ENCODE data around the gene RDH5.

RDH5 gene

DNA sequence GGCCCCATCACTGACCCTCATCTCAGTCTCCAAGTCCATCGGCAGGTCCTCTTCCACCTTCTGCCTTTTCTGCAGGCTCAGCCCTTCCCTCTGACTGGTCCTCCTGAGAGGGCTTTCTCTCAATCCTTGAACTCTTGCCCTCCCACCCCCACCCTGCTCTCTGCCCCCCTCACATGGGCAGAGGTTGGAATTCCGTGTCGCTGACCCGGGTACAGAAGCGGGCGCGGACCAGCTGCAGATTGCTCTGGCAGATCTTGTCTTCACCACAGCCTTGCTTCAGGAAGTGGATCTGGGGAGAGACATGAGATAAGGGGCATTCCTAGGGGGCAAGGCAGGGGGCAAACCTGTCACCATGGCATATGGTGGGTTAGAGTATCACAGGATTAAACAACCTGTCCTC is 24.8 kb upstream of the RDH5 start:
- TF ChIP-seq, protein P1, sequence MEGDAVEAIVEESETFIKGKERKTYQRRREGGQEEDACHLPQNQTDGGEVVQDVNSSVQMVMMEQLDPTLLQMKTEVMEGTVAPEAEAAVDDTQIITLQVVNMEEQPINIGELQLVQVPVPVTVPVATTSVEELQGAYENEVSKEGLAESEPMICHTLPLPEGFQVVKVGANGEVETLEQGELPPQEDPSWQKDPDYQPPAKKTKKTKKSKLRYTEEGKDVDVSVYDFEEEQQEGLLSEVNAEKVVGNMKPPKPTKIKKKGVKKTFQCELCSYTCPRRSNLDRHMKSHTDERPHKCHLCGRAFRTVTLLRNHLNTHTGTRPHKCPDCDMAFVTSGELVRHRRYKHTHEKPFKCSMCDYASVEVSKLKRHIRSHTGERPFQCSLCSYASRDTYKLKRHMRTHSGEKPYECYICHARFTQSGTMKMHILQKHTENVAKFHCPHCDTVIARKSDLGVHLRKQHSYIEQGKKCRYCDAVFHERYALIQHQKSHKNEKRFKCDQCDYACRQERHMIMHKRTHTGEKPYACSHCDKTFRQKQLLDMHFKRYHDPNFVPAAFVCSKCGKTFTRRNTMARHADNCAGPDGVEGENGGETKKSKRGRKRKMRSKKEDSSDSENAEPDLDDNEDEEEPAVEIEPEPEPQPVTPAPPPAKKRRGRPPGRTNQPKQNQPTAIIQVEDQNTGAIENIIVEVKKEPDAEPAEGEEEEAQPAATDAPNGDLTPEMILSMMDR (IDR thresholded peaks at IDR 0.05; ENCODE audit: insufficient read depth, low read depth, low read length, missing control alignments) = no peak
- H3K4me3 ChIP-seq (ENCODE audit: low read depth, low read length) = no peak overlapping the region

DNA sequence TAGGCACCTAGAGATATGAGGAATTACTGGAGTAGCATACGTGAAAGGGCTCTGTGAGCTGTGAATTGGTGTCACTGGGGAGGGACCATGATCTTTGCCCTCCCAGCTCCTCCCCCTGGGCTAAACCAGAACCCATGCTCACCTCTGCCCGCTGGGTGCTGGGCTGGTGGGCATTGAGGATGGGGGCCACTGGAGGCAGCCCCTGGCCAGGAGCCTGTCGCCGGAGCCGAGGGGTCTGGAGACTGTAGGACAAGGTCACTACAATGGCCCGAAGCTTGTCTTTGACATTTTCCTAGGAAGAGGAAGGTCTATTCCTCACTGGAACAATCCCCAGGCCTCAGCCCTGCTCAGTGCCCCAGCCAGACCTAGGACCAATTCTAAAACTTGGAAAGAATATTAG is 24.1 kb upstream of the RDH5 start:
- no peak overlapping the region for H3K4me3 ChIP-seq (ENCODE audit: low read depth, low read length)
- DNase-seq (ENCODE audit: low read depth) = no peak
- TF ChIP-seq, protein P1 (IDR thresholded peaks at IDR 0.05; ENCODE audit: insufficient read depth, low read depth, low read length, missing control alignments) = no peak

More for the DNA sequence above, 24.8 kb upstream of the RDH5 start:
- no peak for DNase-seq (ENCODE audit: low read depth)

DNA sequence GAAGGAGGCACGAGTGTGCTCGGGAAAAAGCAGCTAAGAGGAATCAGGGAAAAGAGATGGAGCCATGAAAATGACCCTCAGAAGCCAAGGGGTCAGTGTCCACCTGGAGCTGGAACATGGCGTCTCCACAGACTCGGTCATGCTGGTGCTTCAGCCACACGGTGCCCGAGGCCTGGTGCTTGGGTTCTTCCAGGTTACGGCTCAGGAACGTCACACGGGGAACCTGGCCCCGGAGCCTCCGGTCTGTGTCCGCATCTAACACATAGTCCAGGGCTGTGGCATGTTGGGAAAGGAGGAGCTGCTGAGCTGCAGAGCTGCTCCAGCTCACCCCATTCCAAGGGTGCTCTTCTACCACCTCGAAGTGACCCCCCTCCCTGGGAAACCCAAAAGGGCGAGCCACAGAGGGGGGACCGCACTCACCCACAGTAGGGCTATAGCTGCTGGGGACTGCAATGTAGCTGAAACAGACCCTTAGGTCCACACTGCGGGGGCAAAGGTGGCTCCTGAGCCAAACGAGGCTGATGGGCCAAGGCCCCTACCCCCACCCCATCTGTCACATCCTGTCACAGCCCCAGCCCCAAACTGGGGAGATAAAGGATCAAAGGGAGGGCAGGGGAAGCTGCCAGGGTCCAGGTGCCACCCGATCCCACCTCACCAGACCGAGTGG is 23.3 kb upstream of the RDH5 start:
- no peak for DNase-seq (ENCODE audit: low read depth)

DNA sequence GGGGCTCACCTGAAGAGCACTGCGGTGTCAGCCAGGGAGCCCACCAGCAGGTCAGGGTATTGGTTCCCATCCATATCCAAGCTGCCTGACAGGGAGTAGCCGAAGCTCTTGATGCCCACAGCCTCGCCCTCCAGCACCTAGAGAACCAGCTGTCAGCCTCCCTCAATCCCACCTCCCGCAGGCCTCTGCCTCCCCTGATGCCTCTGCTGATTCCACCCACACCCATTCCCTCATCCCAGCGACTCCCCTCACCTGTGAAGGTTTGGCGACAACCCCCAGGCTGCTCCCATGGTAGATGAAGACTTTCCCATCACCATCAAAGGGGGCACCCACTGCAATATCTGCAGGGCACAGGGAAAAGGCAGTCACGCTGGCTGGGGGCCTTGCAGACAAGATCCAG is 22.5 kb upstream of the RDH5 start:
- no peak for DNase-seq (ENCODE audit: low read depth)
- TF ChIP-seq, protein P1 (IDR thresholded peaks at IDR 0.05; ENCODE audit: insufficient read depth, low read depth, low read length, missing control alignments) = no peak
- H3K4me3 ChIP-seq (ENCODE audit: low read depth, low read length) = no peak overlapping the region

More for the DNA sequence above, 23.3 kb upstream of the RDH5 start:
- TF ChIP-seq, protein P1 (IDR thresholded peaks at IDR 0.05; ENCODE audit: insufficient read depth, low read depth, low read length, missing control alignments) = no peak
- no peak overlapping the region for H3K4me3 ChIP-seq (ENCODE audit: low read depth, low read length)

GRCh38 chr12:55698241-55698955 is 21.8 kb upstream of the RDH5 start:
- H3K4me3 ChIP-seq (ENCODE audit: low read depth, low read length) = no peak overlapping the region
- no peak for DNase-seq (ENCODE audit: low read depth)
- TF ChIP-seq, protein P1 (IDR thresholded peaks at IDR 0.05; ENCODE audit: insufficient read depth, low read depth, low read length, missing control alignments) = no peak

DNA sequence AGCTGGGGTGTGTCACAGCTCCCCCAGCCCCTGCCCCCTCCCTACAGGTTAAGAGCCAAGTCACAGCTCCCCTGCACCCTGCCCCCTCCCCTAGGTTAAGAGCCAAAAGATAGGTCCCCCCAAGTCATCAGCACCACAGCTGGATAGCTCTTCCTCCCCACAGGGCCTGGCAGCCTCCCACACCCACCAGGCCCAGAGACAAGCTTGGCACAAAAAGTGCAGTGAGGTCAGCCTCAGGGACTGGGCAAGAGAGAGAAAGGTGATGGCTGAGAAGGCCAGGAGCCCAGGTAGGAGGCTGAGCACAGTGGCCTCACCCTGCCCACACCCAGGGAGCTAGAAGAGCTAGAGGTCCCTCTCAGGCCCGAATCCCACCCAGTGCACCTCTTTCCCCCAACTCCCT is 21.2 kb upstream of the RDH5 start:
- TF ChIP-seq, protein P1 (IDR thresholded peaks at IDR 0.05; ENCODE audit: insufficient read depth, low read depth, low read length, missing control alignments) = no peak
- H3K4me3 ChIP-seq (ENCODE audit: low read depth, low read length) = no peak overlapping the region
- DNase-seq (ENCODE audit: low read depth) = no peak

Measured in GM12865 (cell line).